ENCODE data around the gene NT5C3B.
"Not testable (repeated sequence)": the region's sequence is repeated elsewhere in the genome, so short reads cannot be mapped to it uniquely, and the experiment has no call there.

NT5C3B gene

GRCh38 chr17:41779954-41780353 is 56.1 kb downstream of the NT5C3B start:
- no peak for DNase-seq

- peak; percentile 94 for DNase-seq
Measured at GRCh38 chr17:41777574-41778188, 58.4 kb downstream of the NT5C3B start.

GRCh38 chr17:41777157-41777573 is 58.9 kb downstream of the NT5C3B start:
- DNase-seq, result no peak

- not testable (repeated sequence) for DNase-seq
Measured at GRCh38 chr17:41776262-41776900, 59.7 kb downstream of the NT5C3B start.

- no peak for DNase-seq
Measured at GRCh38 chr17:41775394-41776226, 60.4 kb downstream of the NT5C3B start.

Data from NCI-H510A treated with DMSO at 0.1 percent for 48 hours (cell line).